Measurements from ENCODE around the gene ST8SIA5.

ST8SIA5 gene

DNA sequence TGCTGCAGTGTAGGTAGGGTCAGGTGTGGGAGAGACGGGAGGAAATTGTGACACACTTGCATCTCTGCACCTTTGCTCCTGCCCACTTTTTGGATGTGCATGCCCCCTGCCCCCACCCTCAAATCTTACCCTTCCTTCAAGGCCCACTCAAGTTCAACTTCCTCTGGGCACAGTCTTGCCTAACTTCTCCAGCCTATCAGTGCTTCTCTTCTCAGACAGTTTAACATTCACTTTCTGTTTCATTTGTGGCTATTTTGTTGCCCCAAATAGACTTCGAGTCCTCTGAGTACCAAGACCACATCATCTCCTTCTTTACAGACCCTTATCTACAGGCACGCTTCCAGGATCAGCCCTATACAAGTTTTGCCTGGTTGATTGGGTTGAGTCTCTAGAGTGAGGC, 2.7 kb downstream of the ST8SIA5 start:
- no peak for TF ChIP-seq SUZ12 (IDR thresholded peaks at IDR 0.05)
- no peak for TF ChIP-seq LEF1 (IDR thresholded peaks at IDR 0.05; ENCODE audit: borderline replicate concordance)
- TF ChIP-seq CTBP1 (IDR thresholded peaks at IDR 0.05; ENCODE audit: borderline replicate concordance), result no peak
- TF ChIP-seq, protein P1, sequence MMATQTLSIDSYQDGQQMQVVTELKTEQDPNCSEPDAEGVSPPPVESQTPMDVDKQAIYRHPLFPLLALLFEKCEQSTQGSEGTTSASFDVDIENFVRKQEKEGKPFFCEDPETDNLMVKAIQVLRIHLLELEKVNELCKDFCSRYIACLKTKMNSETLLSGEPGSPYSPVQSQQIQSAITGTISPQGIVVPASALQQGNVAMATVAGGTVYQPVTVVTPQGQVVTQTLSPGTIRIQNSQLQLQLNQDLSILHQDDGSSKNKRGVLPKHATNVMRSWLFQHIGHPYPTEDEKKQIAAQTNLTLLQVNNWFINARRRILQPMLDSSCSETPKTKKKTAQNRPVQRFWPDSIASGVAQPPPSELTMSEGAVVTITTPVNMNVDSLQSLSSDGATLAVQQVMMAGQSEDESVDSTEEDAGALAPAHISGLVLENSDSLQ (IDR thresholded peaks at IDR 0.05), result no peak
- TF ChIP-seq TARDBP (IDR thresholded peaks at IDR 0.05), result no peak
- TF ChIP-seq BHLHE40 (IDR thresholded peaks at IDR 0.05; ENCODE audit: borderline replicate concordance), result no peak
- TF ChIP-seq L3MBTL2 (conservative IDR thresholded peaks at IDR 0.05), result no peak
- no peak for TF ChIP-seq NFRKB (IDR thresholded peaks at IDR 0.05)
- TF ChIP-seq FOXA1 (IDR thresholded peaks at IDR 0.05), result no peak
- TF ChIP-seq ARNT (IDR thresholded peaks at IDR 0.05), result no peak
- no peak for TF ChIP-seq FOXK2 (IDR thresholded peaks at IDR 0.05)
- no peak for TF ChIP-seq HDGF (IDR thresholded peaks at IDR 0.05; ENCODE audit: borderline replicate concordance)
- TF ChIP-seq SP1 (IDR thresholded peaks at IDR 0.05), result no peak
- TF ChIP-seq ELF4 (IDR thresholded peaks at IDR 0.05), result no peak
- DNase-seq (ENCODE audit: extremely low spot score), result no peak
- ChIA-PET CTCF (no interaction called here), POLR2A (no interaction called here)

DNA sequence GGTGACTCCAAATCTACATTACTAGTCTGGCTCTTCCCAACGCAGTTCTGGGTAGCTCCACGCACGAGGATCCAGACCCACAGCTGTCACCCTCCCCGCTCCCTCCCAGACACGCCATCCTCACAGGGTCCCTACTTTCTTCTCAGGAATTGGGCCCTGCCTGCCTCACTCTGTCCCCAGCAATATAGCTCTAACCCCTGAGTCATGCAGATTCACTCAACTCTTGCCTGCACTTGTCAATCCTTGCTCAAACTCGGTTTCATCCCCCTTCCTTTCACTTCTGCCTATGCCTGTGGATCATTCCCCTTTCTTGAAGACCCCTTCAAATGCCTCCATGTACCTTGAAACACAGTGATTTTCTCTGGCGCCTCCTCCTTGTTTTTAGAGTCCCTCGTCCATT, 5.0 kb downstream of the ST8SIA5 start:
- TF ChIP-seq FOXK2 (IDR thresholded peaks at IDR 0.05) (no peak), SUZ12 (IDR thresholded peaks at IDR 0.05) (no peak), L3MBTL2 (conservative IDR thresholded peaks at IDR 0.05) (no peak), CTBP1 (IDR thresholded peaks at IDR 0.05; ENCODE audit: borderline replicate concordance) (no peak), LEF1 (IDR thresholded peaks at IDR 0.05; ENCODE audit: borderline replicate concordance) (no peak), NFRKB (IDR thresholded peaks at IDR 0.05) (no peak), ARNT (IDR thresholded peaks at IDR 0.05) (no peak), ZNF384 (IDR thresholded peaks at IDR 0.05) (no peak)
- TF ChIP-seq, protein P1 (IDR thresholded peaks at IDR 0.05), result no peak
- POLR2A ChIA-PET, result no interaction called here
- no peak for DNase-seq (ENCODE audit: extremely low spot score)
- CTCF ChIA-PET, result no interaction called here

DNA sequence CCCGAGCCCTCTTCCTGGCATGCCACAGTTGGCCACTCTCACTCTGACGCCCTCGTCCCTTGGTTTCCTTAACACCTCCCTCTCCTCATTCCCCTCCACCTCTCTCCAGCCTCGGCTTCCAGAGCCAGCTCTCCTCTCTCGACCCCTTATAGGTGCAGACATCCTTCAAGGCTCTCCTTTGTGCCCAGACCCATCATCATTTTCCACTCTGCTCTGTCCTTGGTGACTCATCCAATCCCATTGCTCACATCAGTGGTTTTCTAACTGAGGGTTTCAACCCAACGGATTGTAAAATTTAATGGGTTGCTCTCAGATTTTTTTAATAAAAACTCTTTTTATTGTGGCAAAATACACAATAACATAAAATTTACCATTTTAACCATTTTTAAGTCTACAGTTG, 6.2 kb downstream of the ST8SIA5 start:
- ChIA-PET POLR2A (no interaction called here), CTCF (no interaction called here)
- TF ChIP-seq L3MBTL2 (conservative IDR thresholded peaks at IDR 0.05), result no peak
- TF ChIP-seq BHLHE40 (IDR thresholded peaks at IDR 0.05; ENCODE audit: borderline replicate concordance), result no peak
- TF ChIP-seq TARDBP (IDR thresholded peaks at IDR 0.05), result no peak
- TF ChIP-seq FOXM1 (IDR thresholded peaks at IDR 0.05; ENCODE audit: borderline replicate concordance), result no peak
- TF ChIP-seq CTBP1 (IDR thresholded peaks at IDR 0.05; ENCODE audit: borderline replicate concordance), result no peak
- no peak for TF ChIP-seq ARNT (IDR thresholded peaks at IDR 0.05)
- TF ChIP-seq SUZ12 (IDR thresholded peaks at IDR 0.05), result no peak
- no peak for TF ChIP-seq FOXA1 (IDR thresholded peaks at IDR 0.05)
- no peak for TF ChIP-seq NFRKB (IDR thresholded peaks at IDR 0.05)
- TF ChIP-seq, protein P1 (IDR thresholded peaks at IDR 0.05), result no peak
- no peak for TF ChIP-seq HDGF (IDR thresholded peaks at IDR 0.05; ENCODE audit: borderline replicate concordance)
- no peak for TF ChIP-seq FOXK2 (IDR thresholded peaks at IDR 0.05)
- TF ChIP-seq SP1 (IDR thresholded peaks at IDR 0.05), result no peak
- TF ChIP-seq ZNF384 (IDR thresholded peaks at IDR 0.05), result no peak
- no peak for TF ChIP-seq ELF4 (IDR thresholded peaks at IDR 0.05)
- TF ChIP-seq LEF1 (IDR thresholded peaks at IDR 0.05; ENCODE audit: borderline replicate concordance), result no peak
- DNase-seq (ENCODE audit: extremely low spot score), result no peak

DNA sequence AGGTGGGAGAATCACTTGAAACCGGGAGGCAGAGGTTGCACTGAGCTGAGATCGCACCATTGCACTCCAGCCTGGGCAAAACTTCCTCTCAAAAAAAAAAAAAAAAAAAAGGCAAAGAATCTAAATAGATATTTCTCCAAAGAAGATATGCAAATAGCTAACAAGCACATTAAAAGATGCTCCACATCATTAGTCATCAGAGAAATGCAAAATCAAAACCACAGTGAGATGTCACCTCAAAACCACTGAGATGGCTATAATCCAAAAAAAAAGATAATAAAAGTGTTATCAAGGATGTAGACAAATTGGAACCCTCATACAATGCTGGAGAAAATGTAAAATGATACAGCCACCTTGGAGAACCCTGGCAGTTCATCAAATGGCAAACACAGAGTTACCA, 8.4 kb downstream of the ST8SIA5 start:
- TF ChIP-seq FOXK2 (IDR thresholded peaks at IDR 0.05), result no peak
- TF ChIP-seq LEF1 (IDR thresholded peaks at IDR 0.05; ENCODE audit: borderline replicate concordance), result no peak
- TF ChIP-seq L3MBTL2 (conservative IDR thresholded peaks at IDR 0.05), result no peak
- no peak for TF ChIP-seq FOXM1 (IDR thresholded peaks at IDR 0.05; ENCODE audit: borderline replicate concordance)
- no peak for TF ChIP-seq FOXA1 (IDR thresholded peaks at IDR 0.05)
- CTCF ChIA-PET, result no interaction called here
- no peak for DNase-seq (ENCODE audit: extremely low spot score)
- POLR2A ChIA-PET, result no interaction called here

DNA sequence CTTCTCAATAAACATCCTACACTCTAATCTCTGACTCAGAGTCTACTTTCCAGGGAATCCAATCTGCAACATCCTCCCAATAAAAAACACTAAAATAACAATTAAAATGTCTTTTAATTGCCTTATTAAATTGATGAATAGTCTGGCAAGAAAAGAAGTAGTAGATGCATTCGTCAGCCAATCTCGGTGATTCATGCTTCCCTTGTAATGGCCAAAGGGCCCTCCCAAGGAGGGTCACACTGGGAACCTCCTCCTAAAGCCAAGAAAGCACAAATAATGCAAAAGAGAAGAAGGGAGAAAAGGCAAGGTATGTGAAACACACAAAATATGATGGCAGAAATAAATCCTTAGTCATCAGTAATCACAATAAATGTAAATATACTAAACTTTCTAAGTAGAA, 16.8 kb downstream of the ST8SIA5 start:
- TF ChIP-seq, protein P1 (IDR thresholded peaks at IDR 0.05), result no peak
- TF ChIP-seq FOXM1 (IDR thresholded peaks at IDR 0.05; ENCODE audit: borderline replicate concordance) (no peak), BHLHE40 (IDR thresholded peaks at IDR 0.05; ENCODE audit: borderline replicate concordance) (no peak), ZNF384 (IDR thresholded peaks at IDR 0.05) (no peak), FOXA1 (IDR thresholded peaks at IDR 0.05) (no peak), NFRKB (IDR thresholded peaks at IDR 0.05) (no peak), SP1 (IDR thresholded peaks at IDR 0.05) (no peak), SUZ12 (IDR thresholded peaks at IDR 0.05) (no peak)
- no peak for DNase-seq (ENCODE audit: extremely low spot score)
- ChIA-PET CTCF (no interaction called here), POLR2A (no interaction called here)

DNA sequence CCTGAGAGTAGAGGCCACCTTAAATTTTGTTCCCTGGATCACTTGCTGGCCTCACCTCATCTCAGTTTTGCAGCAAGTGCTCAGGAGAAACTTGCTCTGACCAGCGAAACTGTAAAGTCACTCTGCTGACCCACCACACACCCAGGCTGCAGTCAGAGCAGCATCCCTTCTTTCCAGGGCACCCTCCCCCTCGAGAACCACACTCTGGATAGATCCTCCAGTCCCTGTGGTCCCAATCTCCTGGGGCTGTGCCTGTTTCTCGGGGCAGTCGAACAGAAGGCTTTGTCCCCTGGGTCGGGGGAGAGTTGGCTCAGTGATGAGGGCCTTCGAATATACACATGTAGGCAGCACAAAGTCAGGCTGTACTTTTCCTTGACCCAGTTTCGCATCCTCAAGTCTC, 18.4 kb downstream of the ST8SIA5 start:
- TF ChIP-seq HDGF (IDR thresholded peaks at IDR 0.05; ENCODE audit: borderline replicate concordance) (no peak), ELF4 (IDR thresholded peaks at IDR 0.05) (no peak), FOXM1 (IDR thresholded peaks at IDR 0.05; ENCODE audit: borderline replicate concordance) (no peak), FOXK2 (IDR thresholded peaks at IDR 0.05) (no peak), ZNF384 (IDR thresholded peaks at IDR 0.05) (no peak), SP1 (IDR thresholded peaks at IDR 0.05) (no peak), BHLHE40 (IDR thresholded peaks at IDR 0.05; ENCODE audit: borderline replicate concordance) (no peak), L3MBTL2 (conservative IDR thresholded peaks at IDR 0.05) (no peak), TARDBP (IDR thresholded peaks at IDR 0.05) (no peak)
- TF ChIP-seq, protein P1 (IDR thresholded peaks at IDR 0.05), result no peak
- ChIA-PET POLR2A (no interaction called here), CTCF (no interaction called here)
- no peak for DNase-seq (ENCODE audit: extremely low spot score)
